Skin of body (tissue), 2 donors: ENCODE results near the gene OR2AP1. TPM values are rescaled to one million over a fixed set of nuclear protein-coding genes. Genes with fewer than 3 reads are reported as not detected.
A peak's percentile ranks its signal among the peaks of the same experiment; 100 is the strongest.
"Not testable (repeated sequence)": the region's sequence is repeated elsewhere in the genome, so short reads cannot be mapped to it uniquely, and the experiment has no call there.

Experiments
- DNase-seq: peaks from one replicate; lab custom pipeline; 2025; lab: John Stamatoyannopoulos, UW
- total RNA-seq: library from RNA; depleted of rRNA; stranded (reverse); fragments of >200 nt; gene quantifications from one replicate; pipeline ENCODE4 v1.2.3, GENCODE V29; 2014

The OR2AP1 gene
- not detected for total RNA-seq

- DNase-seq: no peak
These were observed at the start of gene OR2AP1 for GRCh38 chr12:55572168-55572567. OR2AP1 (plus strand) TSS chr12:55572468; CDS start chr12:55574415, 1,947 bp downstream.

- DNase-seq: not testable (repeated sequence)
These were observed 24.0 kb upstream of the OR2AP1 start for GRCh38 chr12:55548235-55548634.

DNA sequence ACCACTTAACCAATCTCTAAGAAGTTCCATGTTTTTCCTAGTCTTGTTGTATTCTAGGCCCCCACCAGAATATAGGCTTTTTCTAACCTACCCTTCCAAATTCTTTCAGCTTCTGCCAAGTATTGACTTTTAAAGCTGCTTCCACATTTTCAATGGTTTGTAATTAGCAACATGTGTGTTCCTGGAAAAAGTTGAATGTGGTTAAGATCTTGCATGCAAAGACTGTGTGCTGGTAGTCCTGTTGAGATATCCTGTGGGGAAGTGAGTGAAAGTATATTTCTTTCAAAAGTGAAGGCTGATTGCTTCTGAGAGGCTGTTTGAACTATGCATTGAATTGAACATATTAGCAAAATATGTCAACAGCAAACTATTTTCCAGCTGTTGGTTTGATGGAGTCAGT lies 23.5 kb upstream of the OR2AP1 start:
- no peak for DNase-seq

DNA sequence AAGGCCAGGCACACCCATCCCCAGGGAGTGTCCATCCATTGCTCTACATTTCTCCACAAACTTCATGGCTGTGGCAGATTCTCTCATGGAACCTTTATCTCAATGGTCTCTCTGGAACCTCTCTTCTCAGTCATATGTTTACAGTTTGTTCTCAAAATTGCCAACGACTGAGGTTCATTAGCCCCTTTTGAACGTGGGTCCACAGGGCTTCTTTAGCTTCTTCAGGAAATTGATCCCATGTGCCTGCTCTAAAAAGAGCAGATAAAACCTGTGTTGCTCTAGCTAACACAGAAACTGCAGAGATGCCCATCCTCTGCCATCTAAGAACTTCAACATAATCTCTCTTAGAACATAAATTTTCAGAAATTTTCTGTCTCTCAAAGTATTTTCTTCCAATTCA lies 23.0 kb upstream of the OR2AP1 start, which contains the start of gene OR6C4:
TSS of gene OR6C4 (plus strand) at position 301 of the 400 bp plus-strand sequence. CDS start 1,625 bp downstream, outside the sequence.
- DNase-seq: no peak

DNA sequence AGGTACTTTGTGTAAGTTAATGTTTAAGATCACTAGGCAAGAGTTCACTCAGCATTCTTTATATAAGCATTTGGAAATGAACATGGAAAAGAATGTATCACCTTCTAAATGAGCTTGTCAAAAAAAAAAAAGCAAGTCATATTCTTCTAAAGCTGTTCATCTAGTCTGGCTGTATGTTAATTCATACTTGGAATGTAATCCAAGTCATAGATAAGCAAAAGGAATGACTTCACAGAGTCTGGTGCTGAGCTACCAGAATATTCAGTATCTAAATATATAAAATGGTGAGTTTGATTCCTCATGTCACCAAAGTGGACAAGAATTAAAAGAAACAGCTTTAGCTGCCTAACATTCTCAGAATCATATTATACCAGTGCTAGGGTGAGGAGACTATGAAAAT lies 18.0 kb upstream of the OR2AP1 start:
- no peak for DNase-seq

- not testable (repeated sequence) for DNase-seq
These were observed 2.2 kb upstream of the OR2AP1 start for GRCh38 chr12:55570060-55570459.

DNA sequence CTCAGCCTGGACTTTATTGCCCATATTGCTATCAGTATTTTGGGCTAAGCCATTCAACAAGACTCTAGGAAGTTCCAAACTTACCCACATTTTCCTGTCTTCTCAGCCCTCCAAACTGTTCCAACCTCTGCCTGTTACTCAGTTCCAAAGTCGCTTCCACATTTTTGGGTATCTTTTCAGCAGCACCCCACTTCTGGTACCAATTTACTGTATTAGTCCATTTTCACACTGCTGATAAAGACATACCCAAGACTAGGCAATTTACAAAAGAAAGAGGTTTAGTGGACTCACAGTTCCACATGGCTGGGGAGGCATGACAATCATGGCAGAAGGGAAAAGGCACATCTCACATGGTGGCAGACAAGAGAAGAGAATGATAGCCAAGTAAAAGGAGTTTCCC lies 1.6 kb upstream of the OR2AP1 start:
- DNase-seq: not testable (repeated sequence)

DNA sequence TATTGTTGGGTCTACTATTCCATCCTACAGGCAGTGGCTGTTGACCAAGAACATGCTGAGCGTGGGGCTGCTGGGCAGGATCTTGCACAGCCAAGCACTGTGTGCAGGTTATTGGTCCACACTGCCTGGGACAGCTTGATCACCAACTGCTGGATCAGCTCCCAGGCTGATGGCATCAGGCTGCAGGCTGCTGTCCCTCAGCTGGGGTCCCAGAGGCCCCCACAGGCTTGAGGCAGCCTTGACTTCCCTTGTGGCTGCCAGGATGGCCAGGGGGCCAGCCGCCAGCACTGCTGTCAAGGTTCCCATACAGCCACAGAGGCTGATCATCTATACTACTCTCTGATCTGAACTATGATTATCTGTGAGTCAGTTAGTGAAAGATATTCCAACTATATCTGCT lies 9.8 kb downstream of the OR2AP1 start:
- no peak for DNase-seq

- DNase-seq: no peak
These were observed 13.5 kb downstream of the OR2AP1 start for GRCh38 chr12:55585817-55586216.

DNA sequence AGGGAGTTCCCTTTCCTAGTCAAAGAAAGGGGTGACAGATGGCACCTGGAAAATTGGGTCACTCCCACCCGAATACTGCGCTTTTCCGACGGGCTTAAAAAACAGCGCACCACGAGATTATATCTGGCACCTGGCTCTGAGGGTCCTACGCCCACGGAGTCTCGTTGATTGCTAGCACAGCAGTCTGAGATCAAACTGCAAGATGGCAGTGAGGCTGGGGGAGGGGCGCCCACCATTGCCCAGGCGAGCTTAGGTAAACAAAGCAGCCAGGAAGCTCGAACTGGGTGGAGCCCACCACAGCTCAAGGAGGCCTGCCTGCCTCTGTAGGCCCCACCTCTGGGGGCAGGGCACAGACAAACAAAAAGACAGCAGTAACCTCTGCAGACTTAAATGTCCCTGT lies 17.9 kb downstream of the OR2AP1 start:
- not testable (repeated sequence) for DNase-seq

DNA sequence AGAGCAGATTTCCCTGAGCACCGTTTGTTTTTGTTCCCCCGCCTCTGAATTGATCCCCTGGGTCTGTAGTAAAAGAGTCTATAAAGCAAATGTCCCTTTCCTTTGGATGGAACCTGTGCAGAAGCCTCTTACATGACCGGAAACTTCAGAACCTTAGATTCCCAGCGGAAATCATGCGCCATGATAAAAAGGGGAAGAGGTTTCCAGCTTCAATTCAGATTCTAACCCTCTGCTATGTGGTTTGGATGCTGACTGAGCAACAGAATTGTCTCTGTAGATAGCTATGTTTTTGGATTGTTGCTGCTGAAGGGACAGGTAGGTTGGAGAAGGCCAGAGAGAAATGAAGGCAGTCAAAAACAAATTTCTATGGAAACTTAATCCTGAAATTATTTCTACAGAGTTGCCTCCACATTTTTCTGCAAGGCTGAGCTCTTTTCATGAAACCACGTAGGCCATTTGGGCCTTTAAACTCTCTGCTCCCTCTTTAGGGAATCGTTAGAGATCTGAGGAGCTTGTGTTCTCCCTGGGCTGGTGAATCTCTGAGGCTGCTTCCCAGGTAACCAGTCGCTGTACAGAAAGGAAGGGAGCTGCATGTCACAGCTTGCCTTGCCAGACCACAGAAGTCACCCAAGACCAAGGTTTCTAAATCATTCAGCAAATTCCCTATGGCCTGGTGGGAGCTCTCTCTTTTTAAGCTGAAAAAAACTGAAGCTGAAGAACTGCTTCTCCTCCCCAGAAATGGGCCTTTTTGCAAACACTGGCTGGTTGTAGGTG lies 35.7 kb downstream of the OR2AP1 start:
- no peak for DNase-seq

- DNase-seq: no peak
These were observed 38.3 kb downstream of the OR2AP1 start for GRCh38 chr12:55610598-55610997.

- no peak for DNase-seq
These were observed 40.4 kb downstream of the OR2AP1 start for GRCh38 chr12:55612646-55613045.

DNA sequence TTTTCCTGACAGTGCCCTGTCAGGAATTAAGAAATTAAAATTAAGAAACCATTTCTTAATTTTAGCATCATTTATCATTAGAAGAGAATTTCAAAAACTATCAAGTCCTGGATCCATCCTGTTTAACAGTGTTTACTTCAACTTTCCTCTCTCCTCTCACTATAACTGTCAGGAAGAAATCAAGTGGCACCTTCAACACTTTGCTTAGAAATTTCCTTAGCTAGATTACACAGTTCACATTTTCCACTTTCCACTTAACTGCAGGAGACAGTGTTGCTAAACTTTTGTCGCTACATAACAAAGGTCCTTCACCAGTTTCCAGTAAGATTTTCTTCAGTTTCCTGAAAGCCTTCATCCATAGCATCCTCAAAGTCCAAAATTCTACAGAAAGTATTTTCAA lies 42.5 kb downstream of the OR2AP1 start:
- no peak for DNase-seq

DNA sequence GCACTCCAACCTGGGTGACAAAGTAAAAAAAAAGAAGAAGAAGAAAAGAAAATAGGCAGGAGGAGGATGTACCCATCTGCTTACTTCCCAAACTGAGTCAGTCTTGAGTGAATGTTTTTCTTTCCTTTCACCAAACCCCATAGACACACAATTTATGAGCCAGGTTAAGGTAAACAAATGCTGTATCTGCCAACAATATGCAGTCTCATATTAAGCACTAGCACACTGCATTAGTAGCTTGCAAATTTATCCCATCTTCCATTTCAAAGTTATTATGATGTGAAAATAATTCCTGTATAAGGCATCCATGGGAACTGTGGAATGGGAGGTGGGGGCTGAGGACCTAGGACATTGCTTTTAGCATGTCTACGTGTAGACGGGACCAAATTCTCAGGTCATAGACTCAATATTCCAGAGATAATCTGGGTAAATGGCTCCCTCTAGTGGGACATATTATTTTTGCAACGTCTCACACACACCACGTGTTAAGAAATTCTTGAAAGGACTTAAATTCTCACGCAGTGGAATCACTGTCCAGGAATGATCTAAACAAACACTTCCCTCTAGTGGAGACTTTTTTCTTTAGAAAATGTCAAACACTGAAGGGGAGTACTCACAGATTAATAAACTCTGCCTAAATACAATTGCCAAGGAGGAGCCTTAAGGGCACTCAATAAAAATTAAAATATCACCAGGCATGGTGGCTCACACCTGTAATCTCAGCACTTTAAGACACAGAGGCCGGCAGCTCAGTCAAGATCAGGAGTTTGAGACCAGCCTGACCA lies 47.3 kb downstream of the OR2AP1 start:
- peak; percentile 91 for DNase-seq

DNA sequence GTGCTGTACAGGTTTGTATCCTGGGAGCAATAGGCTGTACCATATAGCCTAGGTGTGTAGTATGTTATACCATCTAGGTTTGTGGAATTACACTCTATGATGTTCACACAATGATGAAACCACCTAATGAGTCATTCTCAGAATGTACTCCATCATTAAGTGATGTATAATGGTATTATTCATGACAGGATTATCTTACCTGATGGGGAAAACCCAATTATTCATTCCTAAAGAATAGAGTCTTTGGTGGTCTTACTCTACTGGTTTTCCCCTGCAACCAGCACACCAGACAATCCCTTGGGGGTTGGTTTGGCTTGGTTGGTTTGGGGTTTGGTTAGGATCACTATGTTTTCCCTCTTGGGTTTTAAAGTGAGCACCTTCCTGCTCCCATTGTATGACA lies 51.8 kb downstream of the OR2AP1 start:
- DNase-seq: no peak

Other genes with a start within 250 kb of the OR2AP1 start
- not detected for gene OR6C3, start 241.7 kb upstream of the OR2AP1 start, total RNA-seq
- not detected for gene OR6C75, start 209.5 kb upstream of the OR2AP1 start, total RNA-seq
- not detected for gene OR6C65, start 171.9 kb upstream of the OR2AP1 start, total RNA-seq
- gene OR6C76, start 146.2 kb upstream of the OR2AP1 start, total RNA-seq: not detected
- not detected for gene OR6C2, start 128.4 kb upstream of the OR2AP1 start, total RNA-seq
- gene OR6C70, start 102.3 kb upstream of the OR2AP1 start, total RNA-seq: not detected
- not detected for gene OR6C68, start 80.1 kb upstream of the OR2AP1 start, total RNA-seq
- gene OR6C4, start 22.9 kb upstream of the OR2AP1 start, total RNA-seq: not detected
- gene OR10P1, start 64.4 kb downstream of the OR2AP1 start, total RNA-seq: not detected
- gene ITGA7, start 135.4 kb downstream of the OR2AP1 start, total RNA-seq: 87.4 TPM
- gene BLOC1S1, start 143.6 kb downstream of the OR2AP1 start, total RNA-seq: 47.4 TPM
- gene RDH5, start 147.9 kb downstream of the OR2AP1 start, total RNA-seq: 11.7 TPM
- 586 TPM for gene CD63, start 156.5 kb downstream of the OR2AP1 start, total RNA-seq
- 3.0 TPM for gene GDF11, start 170.7 kb downstream of the OR2AP1 start, total RNA-seq
- gene SARNP, start 245.3 kb downstream of the OR2AP1 start, total RNA-seq: 57.3 TPM
- 13.3 TPM for gene ORMDL2, start 245.6 kb downstream of the OR2AP1 start, total RNA-seq